K562 (cell line): ENCODE data around the gene LTA4H.
"Not testable (repeated sequence)": the region's sequence is repeated elsewhere in the genome, so short reads cannot be mapped to it uniquely, and the experiment has no call there.

Experiments used
- POLR2A ChIP-seq: fragments of 450-650 bp; conservative IDR thresholded peaks from 2 replicates; pipeline ENCODE4 v1.6.1; 2016
- RBFOX2 ChIP-seq: fragments of 200-400 bp; formaldehyde crosslinking; IDR thresholded peaks from 2 replicates; pipeline ENCODE4 v1.6.1; 2017; ENCODE audit warnings: low read depth, mild to moderate bottlenecking, low read length, moderate library complexity
- STAT5B ChIP-seq: fragments of 250-450 bp; sonication (Bioruptor Pico); IDR thresholded peaks from 2 replicates; pipeline ENCODE4 v1.8.0; 2021; ENCODE audit warnings: mild to moderate bottlenecking, inconsistent platforms
- TF ChIP-seq, protein P1 (sequence below), 3 experiments: IDR thresholded peaks in 2 of 3; conservative IDR thresholded peaks in 1 of 3; 2 replicates each; pipeline ENCODE4 v1.5.1; 2011 to 2012; ENCODE audit warnings: low read length in 3 of 3, mild to moderate bottlenecking in 3 of 3, control low read depth in 2 of 3, improper control_type of control experiment in 1 of 3, inconsistent platforms in 1 of 3, low read depth in 1 of 3, mixed read lengths in 1 of 3, moderate library complexity in 1 of 3; ENCODE audit not compliant: insufficient read depth in 2 of 3

GRCh38 chr12:96065776-96066175 is 30.4 kb upstream of the LTA4H start:
- TF ChIP-seq RBFOX2; POLR2A; STAT5B (CRISPR knock-in tag): not testable (repeated sequence)
- TF ChIP-seq, protein P1, sequence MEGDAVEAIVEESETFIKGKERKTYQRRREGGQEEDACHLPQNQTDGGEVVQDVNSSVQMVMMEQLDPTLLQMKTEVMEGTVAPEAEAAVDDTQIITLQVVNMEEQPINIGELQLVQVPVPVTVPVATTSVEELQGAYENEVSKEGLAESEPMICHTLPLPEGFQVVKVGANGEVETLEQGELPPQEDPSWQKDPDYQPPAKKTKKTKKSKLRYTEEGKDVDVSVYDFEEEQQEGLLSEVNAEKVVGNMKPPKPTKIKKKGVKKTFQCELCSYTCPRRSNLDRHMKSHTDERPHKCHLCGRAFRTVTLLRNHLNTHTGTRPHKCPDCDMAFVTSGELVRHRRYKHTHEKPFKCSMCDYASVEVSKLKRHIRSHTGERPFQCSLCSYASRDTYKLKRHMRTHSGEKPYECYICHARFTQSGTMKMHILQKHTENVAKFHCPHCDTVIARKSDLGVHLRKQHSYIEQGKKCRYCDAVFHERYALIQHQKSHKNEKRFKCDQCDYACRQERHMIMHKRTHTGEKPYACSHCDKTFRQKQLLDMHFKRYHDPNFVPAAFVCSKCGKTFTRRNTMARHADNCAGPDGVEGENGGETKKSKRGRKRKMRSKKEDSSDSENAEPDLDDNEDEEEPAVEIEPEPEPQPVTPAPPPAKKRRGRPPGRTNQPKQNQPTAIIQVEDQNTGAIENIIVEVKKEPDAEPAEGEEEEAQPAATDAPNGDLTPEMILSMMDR (IDR thresholded peaks at IDR 0.05 in 2 of 3, conservative IDR thresholded peaks at IDR 0.05 in 1 of 3; ENCODE audit: insufficient read depth in 2 of 3, low read depth in 1 of 3, low read length in 3 of 3) = not testable (repeated sequence)
